Parietal lobe (tissue), 1 donor: Measurements from ENCODE around the gene NPTX2. TPM values are rescaled to one million over a fixed set of nuclear protein-coding genes. Genes with fewer than 3 reads are reported as not detected.

Experiments used
- total RNA-seq: library from RNA; depleted of rRNA; stranded (reverse); fragments of >200 nt; gene quantifications from one replicate; pipeline ENCODE4 v1.2.3, GENCODE V29; 2014

NPTX2 gene, protein sequence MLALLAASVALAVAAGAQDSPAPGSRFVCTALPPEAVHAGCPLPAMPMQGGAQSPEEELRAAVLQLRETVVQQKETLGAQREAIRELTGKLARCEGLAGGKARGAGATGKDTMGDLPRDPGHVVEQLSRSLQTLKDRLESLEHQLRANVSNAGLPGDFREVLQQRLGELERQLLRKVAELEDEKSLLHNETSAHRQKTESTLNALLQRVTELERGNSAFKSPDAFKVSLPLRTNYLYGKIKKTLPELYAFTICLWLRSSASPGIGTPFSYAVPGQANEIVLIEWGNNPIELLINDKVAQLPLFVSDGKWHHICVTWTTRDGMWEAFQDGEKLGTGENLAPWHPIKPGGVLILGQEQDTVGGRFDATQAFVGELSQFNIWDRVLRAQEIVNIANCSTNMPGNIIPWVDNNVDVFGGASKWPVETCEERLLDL
- 9.7 TPM for total RNA-seq

DNA sequence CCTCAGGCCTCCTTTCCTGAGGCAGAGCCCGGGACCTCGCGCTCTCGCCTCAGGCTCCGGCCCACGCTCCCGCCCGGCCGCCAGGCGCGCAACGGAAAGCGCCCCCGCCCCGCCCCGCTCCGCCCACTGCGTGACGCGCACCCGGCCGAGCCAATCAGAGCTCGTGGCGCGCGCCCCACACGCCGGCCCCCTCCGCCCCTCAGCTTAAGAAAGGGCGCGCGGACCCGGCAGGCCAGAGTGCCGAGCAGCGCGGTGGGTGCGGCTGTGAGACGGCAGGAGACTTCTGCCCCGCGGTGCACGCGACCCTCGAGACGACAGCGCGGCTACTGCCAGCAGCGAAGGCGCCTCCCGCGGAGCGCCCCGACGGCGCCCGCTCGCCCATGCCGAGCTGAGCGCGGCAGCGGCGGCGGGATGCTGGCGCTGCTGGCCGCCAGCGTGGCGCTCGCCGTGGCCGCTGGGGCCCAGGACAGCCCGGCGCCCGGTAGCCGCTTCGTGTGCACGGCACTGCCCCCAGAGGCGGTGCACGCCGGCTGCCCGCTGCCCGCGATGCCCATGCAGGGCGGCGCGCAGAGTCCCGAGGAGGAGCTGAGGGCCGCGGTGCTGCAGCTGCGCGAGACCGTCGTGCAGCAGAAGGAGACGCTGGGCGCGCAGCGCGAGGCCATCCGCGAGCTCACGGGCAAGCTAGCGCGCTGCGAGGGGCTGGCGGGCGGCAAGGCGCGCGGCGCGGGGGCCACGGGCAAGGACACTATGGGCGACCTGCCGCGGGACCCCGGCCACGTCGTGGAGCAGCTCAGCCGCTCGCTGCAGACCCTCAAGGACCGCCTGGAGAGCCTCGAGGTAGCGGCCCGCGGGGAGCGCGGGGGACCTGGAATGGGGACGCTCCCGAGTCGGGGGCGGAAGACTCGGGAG, at the start of gene NPTX2:
Gene NPTX2, plus strand, starts transcription at position 235 of the 909 bp plus-strand sequence. Its CDS starts 177 bp downstream, at position 412.

Other genes starting within 250 kb of the NPTX2 start
- not detected for gene BAIAP2L1, start 216.2 kb upstream of the NPTX2 start, total RNA-seq